DMS153 (cell line): ENCODE data around the gene NDUFAF2.
A peak's percentile ranks its signal among the peaks of the same experiment; 100 is the strongest.
"Not testable (repeated sequence)": the region's sequence is repeated elsewhere in the genome, so short reads cannot be mapped to it uniquely, and the experiment has no call there.

Experiments
- DNase-seq: peaks from one replicate; lab custom pipeline; 2025; lab: John Stamatoyannopoulos, UW

Gene NDUFAF2

GRCh38 chr5:60944904-60945812 lies at the start of gene NDUFAF2, which contains the start of gene ERCC8:
Gene NDUFAF2 (plus strand): TSS chr5:60945205. CDS start chr5:60945256, 51 bp downstream.
Gene ERCC8 (minus strand): TSS chr5:60945070. CDS start chr5:60945008, 62 bp downstream.
- peak; percentile 54 for DNase-seq

GRCh38 chr5:60896991-60897390 lies 48.0 kb upstream of the NDUFAF2 start:
- DNase-seq, result no peak

- no peak for DNase-seq
Observed at GRCh38 chr5:60903356-60903755, 41.6 kb upstream of the NDUFAF2 start.

GRCh38 chr5:60916646-60917045 lies 28.4 kb upstream of the NDUFAF2 start:
- no peak for DNase-seq

- DNase-seq, result no peak
Observed at GRCh38 chr5:60918466-60918865, 26.5 kb upstream of the NDUFAF2 start.

- DNase-seq, result no peak
Observed at GRCh38 chr5:60927450-60927849, 17.6 kb upstream of the NDUFAF2 start.

- no peak for DNase-seq
Observed at GRCh38 chr5:60929024-60929423, 16.0 kb upstream of the NDUFAF2 start.

GRCh38 chr5:60943624-60944023 lies 1.4 kb upstream of the NDUFAF2 start:
- DNase-seq, result no peak

GRCh38 chr5:60945813-60946187 lies 795 bp downstream of the NDUFAF2 start:
- no peak for DNase-seq

GRCh38 chr5:60948738-60949137 lies 3.7 kb downstream of the NDUFAF2 start:
- DNase-seq, result no peak

- no peak for DNase-seq
Observed at GRCh38 chr5:60955239-60955638, 10.2 kb downstream of the NDUFAF2 start.

- DNase-seq, result no peak
Observed at GRCh38 chr5:60958088-60958487, 13.1 kb downstream of the NDUFAF2 start.

- DNase-seq, result no peak
Observed at GRCh38 chr5:60958712-60959111, 13.7 kb downstream of the NDUFAF2 start.

GRCh38 chr5:60959156-60959555 lies 14.2 kb downstream of the NDUFAF2 start:
- no peak for DNase-seq

- DNase-seq, result no peak
Observed at GRCh38 chr5:60960591-60960990, 15.6 kb downstream of the NDUFAF2 start.

- DNase-seq, result no peak
Observed at GRCh38 chr5:60961685-60962084, 16.7 kb downstream of the NDUFAF2 start.

- DNase-seq, result no peak
Observed at GRCh38 chr5:60972231-60972630, 27.2 kb downstream of the NDUFAF2 start.

- no peak for DNase-seq
Observed at GRCh38 chr5:60977956-60978737, 33.1 kb downstream of the NDUFAF2 start.

GRCh38 chr5:60978968-60979367 lies 34.0 kb downstream of the NDUFAF2 start:
- no peak for DNase-seq

GRCh38 chr5:60980511-60980910 lies 35.5 kb downstream of the NDUFAF2 start:
- no peak for DNase-seq

- not testable (repeated sequence) for DNase-seq
Observed at GRCh38 chr5:60982127-60982526, 37.1 kb downstream of the NDUFAF2 start.

GRCh38 chr5:60989790-60990189 lies 44.8 kb downstream of the NDUFAF2 start:
- DNase-seq, result no peak

- DNase-seq, result no peak
Observed at GRCh38 chr5:60992871-60993270, 47.9 kb downstream of the NDUFAF2 start.
